HCT116 (cell line): Measurements from ENCODE around the gene ARHGAP19. TPM values are rescaled to one million over a fixed set of nuclear protein-coding genes. Genes with fewer than 3 reads are reported as not detected.

ENCODE experiments used
- ATAC-seq: fragments of 200-7000 bp; cut with Tn5 transposase; 2 replicates; pipeline ENCODE4 v1.9.1; 2020; ENCODE audit warnings: mild to moderate bottlenecking, moderate library complexity
- BruUV-seq: library from RNA; stranded (reverse); fragments of 400-500 nt; replicated peaks from 2 replicates; lab custom pipeline; 2021; lab: Mats Ljungman, UMichigan
- CTCF ChIA-PET: fragments of 300-600 bp; sonication (Branson Sonifier 250); formaldehyde crosslinking; loops from one replicate; lab custom pipeline; 2021; ENCODE audit warnings: antibody characterized with exemption; lab: Charles Lee
- POLR2A ChIA-PET: fragments of 300-600, 350-600 bp; sonication (Branson Sonifier 250); formaldehyde crosslinking; loops from one replicate; lab custom pipeline; 2021; ENCODE audit warnings: antibody characterized with exemption; lab: Charles Lee
- RAD21 ChIA-PET, 2 experiments: fragments of 300-600 bp; sonication (Branson Sonifier 250); formaldehyde crosslinking; loops; one replicate each; lab custom pipeline; 2023; ENCODE audit warnings: low total read pairs in 2 of 2; ENCODE audit not compliant: uncharacterized antibody in 2 of 2, unreplicated experiment in 2 of 2, low non-redundant PET in 1 of 2; lab: Charles Lee
- DNase-seq: peaks from one replicate; pipeline ENCODE4 v3.0.0-alpha.2; 2010; ENCODE audit warnings: low read depth, low spot score
- H2AFZ ChIP-seq: fragments of 200-600 bp; shearing (Covaris generic), sonication (generic); 2 replicates; pipeline ENCODE4 v1.6.1; 2017; ENCODE audit warnings: low read depth, mixed run types, mixed read lengths, antibody characterized with exemption, low read length; ENCODE audit not compliant: poor library complexity, severe bottlenecking
- H3K27ac ChIP-seq: 2 replicates; pipeline ENCODE4 v1.5.1; 2012; ENCODE audit warnings: low read depth, low read length
- H3K27me3 ChIP-seq: fragments of 200-600 bp; sonication (generic); 2 replicates; pipeline ENCODE4 v1.6.1; 2016; ENCODE audit warnings: mixed run types, low read length, mixed read lengths; ENCODE audit not compliant: insufficient read depth
- H3K36me3 ChIP-seq, 2 experiments: fragments of 200-500 bp in 1 of 2; fragments of 200-600 bp in 1 of 2; sonication (Bioruptor generic) in 1 of 2; sonication (generic) in 1 of 2; 2 replicates each; pipeline versions ENCODE4 v1.5.1 to v1.6.1; 2014 to 2016; ENCODE audit warnings: low read length in 2 of 2, inconsistent platforms in 1 of 2, mixed read lengths in 1 of 2, mixed run types in 1 of 2; ENCODE audit not compliant: insufficient read depth in 2 of 2, control insufficient read depth in 1 of 2
- H3K4me1 ChIP-seq, 2 experiments: fragments of 200-600 bp in 1 of 2; sonication (generic) in 1 of 2; 2 replicates each; pipeline versions ENCODE4 v1.5.1 to v1.6.1; 2012 to 2017; ENCODE audit warnings: low read length in 2 of 2, inconsistent platforms in 1 of 2, mild to moderate bottlenecking in 1 of 2, mixed read lengths in 1 of 2, mixed run types in 1 of 2, moderate library complexity in 1 of 2; ENCODE audit not compliant: insufficient read depth in 2 of 2, control insufficient read depth in 1 of 2
- H3K4me2 ChIP-seq: fragments of 200-600 bp; sonication (generic); 2 replicates; pipeline ENCODE4 v1.6.1; 2017; ENCODE audit warnings: mixed run types, low read length, mixed read lengths
- H3K4me3 ChIP-seq, 2 experiments: fragments of 200-600 bp in 1 of 2; sonication (generic) in 1 of 2; replicated peaks in 1 of 2; 2 replicates each; pipeline ENCODE4 v1.5.1; 2011 to 2016; ENCODE audit warnings: low read length in 2 of 2, control low read depth in 1 of 2, low read depth in 1 of 2, mild to moderate bottlenecking in 1 of 2, mixed read lengths in 1 of 2, mixed run types in 1 of 2
- H3K79me2 ChIP-seq: fragments of 200-600 bp; sonication (generic); 2 replicates; pipeline ENCODE4 v1.6.1; 2017; ENCODE audit warnings: mild to moderate bottlenecking, mixed run types, low read length, moderate library complexity, mixed read lengths; ENCODE audit not compliant: insufficient read depth
- H3K9ac ChIP-seq: fragments of 200-600 bp; sonication (generic); 2 replicates; pipeline ENCODE4 v1.6.1; 2016; ENCODE audit warnings: low read length, mixed read lengths
- H3K9me2 ChIP-seq: fragments of 200-600 bp; sonication (generic), shearing (Covaris generic); 2 replicates; pipeline ENCODE4 v1.6.1; 2017; ENCODE audit warnings: mixed run types, mild to moderate bottlenecking, moderate library complexity; ENCODE audit not compliant: insufficient read depth
- H3K9me3 ChIP-seq, 2 experiments: fragments of 200-500 bp in 1 of 2; fragments of 200-600 bp in 1 of 2; sonication (Bioruptor generic) in 1 of 2; sonication (generic) in 1 of 2; 2 replicates each; pipeline ENCODE4 v1.6.1; 2014 to 2017; ENCODE audit warnings: low read length in 2 of 2, mixed read lengths in 2 of 2, inconsistent platforms in 1 of 2, low read depth in 1 of 2, mild to moderate bottlenecking in 1 of 2, mixed run types in 1 of 2, moderate library complexity in 1 of 2; ENCODE audit not compliant: control insufficient read depth in 1 of 2, insufficient read depth in 1 of 2
- H4K20me1 ChIP-seq: fragments of 200-600 bp; sonication (generic), shearing (Covaris generic); 2 replicates; pipeline ENCODE4 v1.6.1; 2017; ENCODE audit warnings: mixed run types, mild to moderate bottlenecking, moderate library complexity; ENCODE audit not compliant: insufficient read depth
- CBX3 ChIP-seq: IDR thresholded peaks from 2 replicates; pipeline ENCODE4 v1.6.1; 2012; ENCODE audit warnings: low read depth
- CEBPB ChIP-seq: IDR thresholded peaks from 2 replicates; pipeline ENCODE4 v1.6.1; 2012; ENCODE audit warnings: low read depth
- FOSL1 ChIP-seq: IDR thresholded peaks from 2 replicates; pipeline ENCODE4 v1.6.1; 2012; ENCODE audit warnings: low read depth
- JUND ChIP-seq: IDR thresholded peaks from 2 replicates; pipeline ENCODE4 v1.6.1; 2012
- intact Hi-C: fragments of 100-400 bp; cut with micrococcal nuclease; formaldehyde crosslinking; loops from 2 replicates; pipeline ENCODE4 v1.10.0; 2022
- total RNA-seq: library from RNA; stranded (reverse); gene quantifications from one replicate; pipeline ENCODE4 v1.2.1, GENCODE V29; 2021; ENCODE audit not compliant: unreplicated experiment
- TF ChIP-seq, protein P1 (sequence below): IDR thresholded peaks from 2 replicates; pipeline ENCODE4 v1.6.1; 2012
- TF ChIP-seq, protein P2 (sequence below): IDR thresholded peaks from 2 replicates; pipeline ENCODE4 v1.6.1; 2012
- TF ChIP-seq, protein P3 (sequence below): IDR thresholded peaks from 2 replicates; pipeline ENCODE4 v1.6.1; 2011; ENCODE audit warnings: mild to moderate bottlenecking, low read length, moderate library complexity; ENCODE audit not compliant: insufficient replicate concordance; ENCODE audit errors: extremely low read depth

Gene ARHGAP19
- total RNA-seq, 1 experiment from 2014 or later, result 36.8 TPM

DNA sequence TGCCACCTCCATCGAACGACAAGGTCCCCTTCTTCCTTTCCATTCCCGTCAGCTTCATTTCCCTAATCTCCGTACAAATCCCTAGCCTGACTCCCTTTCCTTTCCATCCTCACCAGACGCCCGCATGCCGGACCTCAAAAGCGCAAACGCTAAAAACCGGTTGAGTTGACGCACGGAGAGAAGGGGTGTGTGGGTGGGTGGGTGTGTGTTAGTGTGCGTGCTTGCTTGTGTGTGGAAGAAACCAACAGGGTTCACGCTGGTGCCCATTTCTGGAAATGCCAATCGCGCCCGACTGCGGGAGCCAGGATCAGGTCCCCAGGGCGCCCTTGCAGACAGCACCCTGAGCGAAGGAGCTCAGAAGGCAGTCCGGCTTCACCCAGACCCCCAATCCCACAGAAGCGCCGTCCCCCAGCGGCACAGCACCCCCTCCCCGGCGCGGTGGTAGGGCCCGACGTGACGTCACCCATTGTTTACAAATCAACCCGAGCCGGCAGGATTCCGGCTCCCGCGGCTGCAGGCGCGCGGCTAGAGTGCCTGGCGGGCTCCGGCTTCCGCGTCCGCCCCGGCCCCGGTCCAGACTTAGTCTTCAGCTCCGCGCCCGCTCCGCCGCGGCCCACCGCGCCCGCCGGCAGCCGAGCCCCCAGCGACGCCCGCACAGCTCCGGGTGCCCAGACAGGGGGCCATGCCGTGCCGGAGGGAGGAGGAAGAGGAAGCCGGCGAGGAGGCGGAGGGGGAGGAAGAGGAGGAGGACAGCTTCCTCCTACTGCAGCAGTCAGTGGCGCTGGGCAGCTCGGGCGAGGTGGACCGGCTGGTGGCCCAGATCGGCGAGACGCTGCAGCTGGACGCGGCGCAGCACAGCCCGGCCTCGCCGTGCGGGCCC lies 26.6 kb upstream of the ARHGAP19 start, which contains the start of gene FRAT1 (continued):
- TF ChIP-seq JUND (peak; percentile 86), CEBPB (no peak)
- TF ChIP-seq, protein P1, sequence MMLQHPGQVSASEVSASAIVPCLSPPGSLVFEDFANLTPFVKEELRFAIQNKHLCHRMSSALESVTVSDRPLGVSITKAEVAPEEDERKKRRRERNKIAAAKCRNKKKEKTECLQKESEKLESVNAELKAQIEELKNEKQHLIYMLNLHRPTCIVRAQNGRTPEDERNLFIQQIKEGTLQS, result no peak
- TF ChIP-seq, protein P2, sequence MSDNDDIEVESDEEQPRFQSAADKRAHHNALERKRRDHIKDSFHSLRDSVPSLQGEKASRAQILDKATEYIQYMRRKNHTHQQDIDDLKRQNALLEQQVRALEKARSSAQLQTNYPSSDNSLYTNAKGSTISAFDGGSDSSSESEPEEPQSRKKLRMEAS, result peak; percentile 82
- TF ChIP-seq, all 23 proteins: peak for 6

DNA sequence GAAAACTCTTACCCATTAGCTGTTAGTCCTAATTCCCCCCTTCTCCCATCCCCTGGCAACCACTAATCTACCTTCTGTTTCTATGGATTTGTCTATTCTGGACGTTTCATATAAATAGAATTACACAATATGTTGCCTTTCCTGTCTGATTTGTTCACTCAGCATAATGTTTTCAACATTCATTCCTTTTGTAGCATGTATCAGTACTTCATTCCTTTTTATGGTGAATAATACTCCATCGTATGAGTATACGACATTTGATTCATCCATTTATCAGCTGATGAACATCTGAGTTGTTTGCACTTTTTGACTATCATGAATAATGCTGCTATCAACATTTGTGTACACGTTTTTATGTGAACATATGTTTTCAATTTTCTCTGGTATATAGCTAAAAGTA lies 22.2 kb upstream of the ARHGAP19 start:
- ATAC-seq (no peak), DNase-seq (no peak)
- POLR2A ChIA-PET, result no interaction called here
- H3K36me3 ChIP-seq, result no peaks in the 10 kb centered on the region
- no peaks in the 10 kb centered on the region for H3K27me3 ChIP-seq
- H3K27ac ChIP-seq, result no peak overlapping the region
- TF ChIP-seq, protein P3, sequence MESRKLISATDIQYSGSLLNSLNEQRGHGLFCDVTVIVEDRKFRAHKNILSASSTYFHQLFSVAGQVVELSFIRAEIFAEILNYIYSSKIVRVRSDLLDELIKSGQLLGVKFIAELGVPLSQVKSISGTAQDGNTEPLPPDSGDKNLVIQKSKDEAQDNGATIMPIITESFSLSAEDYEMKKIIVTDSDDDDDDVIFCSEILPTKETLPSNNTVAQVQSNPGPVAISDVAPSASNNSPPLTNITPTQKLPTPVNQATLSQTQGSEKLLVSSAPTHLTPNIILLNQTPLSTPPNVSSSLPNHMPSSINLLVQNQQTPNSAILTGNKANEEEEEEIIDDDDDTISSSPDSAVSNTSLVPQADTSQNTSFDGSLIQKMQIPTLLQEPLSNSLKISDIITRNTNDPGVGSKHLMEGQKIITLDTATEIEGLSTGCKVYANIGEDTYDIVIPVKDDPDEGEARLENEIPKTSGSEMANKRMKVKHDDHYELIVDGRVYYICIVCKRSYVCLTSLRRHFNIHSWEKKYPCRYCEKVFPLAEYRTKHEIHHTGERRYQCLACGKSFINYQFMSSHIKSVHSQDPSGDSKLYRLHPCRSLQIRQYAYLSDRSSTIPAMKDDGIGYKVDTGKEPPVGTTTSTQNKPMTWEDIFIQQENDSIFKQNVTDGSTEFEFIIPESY, result no peak
- no peak for TF ChIP-seq CBX3
- no peak for TF ChIP-seq FOSL1
- TF ChIP-seq, protein P1, result no peak
- no peak overlapping the region for H3K4me3 ChIP-seq
- peaks cover 0 to 8% of the 10 kb centered on the region in 2 experiments; a peak in 3 of 4 replicates for H3K4me1 ChIP-seq
- intact Hi-C loops, result no loop called here
- no peaks in the 10 kb centered on the region for H3K79me2 ChIP-seq
- H3K9ac ChIP-seq, result no peak overlapping the region
- RAD21 ChIA-PET, result no interaction called here
- no TSS peak for BruUV-seq
- H3K9me2 ChIP-seq, result 0 out of 2 replicates have a peak, but pooled peaks cover 4% of the 10 kb centered on the region
- no peaks in the 10 kb centered on the region for H3K9me3 ChIP-seq
- CTCF ChIA-PET, result no interaction called here
- no peaks in the 10 kb centered on the region for H4K20me1 ChIP-seq
- H2AFZ ChIP-seq, result no peak overlapping the region
- H3K4me2 ChIP-seq, result no peak overlapping the region
